ENCODE results near the gene ATP6AP1.

The ATP6AP1 gene

DNA sequence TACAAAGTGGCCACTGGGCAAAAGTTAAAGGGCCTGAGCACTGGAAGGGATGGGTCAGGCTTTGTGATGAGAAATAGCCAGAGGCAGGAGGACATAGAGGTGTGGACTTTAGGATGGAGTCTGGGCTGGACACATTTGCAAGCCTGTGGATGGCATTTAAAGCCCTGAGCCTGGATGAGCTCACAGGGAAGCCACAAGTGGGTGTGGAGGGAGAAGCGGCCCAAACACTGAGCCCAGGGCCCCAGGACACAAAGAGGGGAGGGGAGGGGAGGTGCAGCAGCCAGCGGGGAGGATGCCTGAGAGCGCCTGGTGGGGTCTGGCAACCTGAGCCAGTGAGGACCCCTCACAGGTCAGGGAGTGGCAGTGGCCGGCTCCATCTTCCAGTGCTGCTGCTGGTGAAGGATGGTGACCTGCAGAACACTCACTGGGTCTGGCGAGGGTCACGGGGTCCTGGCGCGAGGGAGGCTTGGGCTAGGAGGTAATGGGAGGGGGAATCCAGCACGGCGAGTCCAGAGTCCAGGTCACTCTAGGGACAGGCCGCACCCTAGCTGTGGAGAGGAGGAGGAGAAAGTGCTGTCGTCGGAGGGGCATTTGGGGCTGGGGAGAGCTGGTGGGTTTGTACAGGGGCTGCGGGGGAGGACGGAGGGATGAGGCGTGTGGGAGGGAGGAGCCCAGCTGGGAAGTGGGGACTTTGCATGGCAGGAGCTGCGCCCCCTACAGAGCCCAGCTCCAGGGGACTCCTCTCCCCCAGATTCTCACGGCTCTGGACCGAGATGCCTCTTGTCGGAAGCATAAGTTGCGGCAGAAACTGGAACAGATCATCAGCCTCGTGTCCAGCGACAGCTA, 43.6 kb downstream of the ATP6AP1 start:
- H3K27ac ChIP-seq, result no peak overlapping the region

GRCh38 chrX:154472685-154473632, 44.5 kb downstream of the ATP6AP1 start:
- no peak for TF ChIP-seq CTCF (conservative IDR thresholded peaks at IDR 0.05)
- no peak overlapping the region for H3K27ac ChIP-seq

More for the DNA sequence above, 43.6 kb downstream of the ATP6AP1 start:
- TF ChIP-seq CTCF (conservative IDR thresholded peaks at IDR 0.05), result no peak

DNA sequence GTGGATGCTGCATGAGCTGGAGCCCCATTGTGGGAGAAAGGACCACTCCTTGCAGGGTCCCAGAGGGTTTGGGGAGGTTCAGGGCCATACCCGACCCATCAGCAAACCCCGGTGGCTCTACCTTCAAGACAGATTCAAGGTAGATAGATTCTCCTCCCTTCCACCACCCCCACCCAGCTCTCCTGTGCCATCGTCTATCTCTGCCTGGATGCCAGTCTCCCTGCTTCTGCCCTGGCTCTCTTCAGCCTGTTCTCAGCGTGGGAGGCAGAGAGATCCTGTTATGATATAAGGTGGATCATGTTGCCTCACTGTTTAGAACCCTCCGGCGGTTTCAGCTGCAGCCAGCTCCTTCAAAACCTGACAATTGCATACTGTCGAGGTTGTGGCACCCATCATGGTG, 45.2 kb downstream of the ATP6AP1 start:
- no peak for TF ChIP-seq CTCF (conservative IDR thresholded peaks at IDR 0.05)
- H3K27ac ChIP-seq, result no peak overlapping the region

GRCh38 chrX:154476821-154477220, 48.3 kb downstream of the ATP6AP1 start:
- no peak overlapping the region for H3K27ac ChIP-seq
- TF ChIP-seq CTCF (conservative IDR thresholded peaks at IDR 0.05), result no peak

DNA sequence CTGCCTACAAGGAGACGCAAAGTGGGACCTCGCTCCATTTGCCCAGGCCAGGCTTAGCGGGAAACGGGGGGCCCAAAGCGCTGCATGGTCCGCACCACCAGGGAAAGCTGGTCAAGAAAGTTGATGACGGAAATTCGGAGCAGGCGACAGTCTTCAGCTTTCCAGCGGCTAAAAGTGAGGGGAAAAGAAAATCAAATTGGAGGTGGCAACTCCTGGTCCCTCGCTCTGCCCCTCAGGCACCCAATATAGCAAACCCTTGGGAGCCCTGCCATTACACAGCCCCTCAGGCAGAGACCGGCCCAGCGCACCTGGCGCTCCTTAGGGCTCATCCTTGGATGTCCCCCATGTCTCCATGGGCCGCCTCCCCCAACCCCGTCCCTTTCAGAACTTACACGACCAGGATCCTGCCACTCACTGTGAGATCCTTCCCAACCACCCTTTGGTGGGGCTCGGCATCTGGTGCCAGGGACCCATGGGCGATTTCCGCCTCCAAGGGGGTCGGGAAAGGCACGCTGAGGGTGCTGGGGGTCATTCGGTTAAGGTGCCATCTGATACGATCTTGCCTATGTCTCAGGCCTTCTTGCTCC, 49.5 kb downstream of the ATP6AP1 start:
- H3K27ac ChIP-seq, result peak overlapping the region; percentile 68
- TF ChIP-seq CTCF (conservative IDR thresholded peaks at IDR 0.05), result no peak

GRCh38 chrX:154478728-154479622, 50.5 kb downstream of the ATP6AP1 start, which contains the start of gene LAGE3:
Gene LAGE3 (minus strand): TSS chrX:154479281. CDS start chrX:154478915, 366 bp downstream.
- no peak for TF ChIP-seq CTCF (conservative IDR thresholded peaks at IDR 0.05)
- peak within 1 kb of the TSS; percentile 68 for H3K27ac ChIP-seq
